ENCODE data around the gene TRIB2. TPM values are rescaled to one million over a fixed set of nuclear protein-coding genes. Genes with fewer than 3 reads are reported as not detected.
A peak's percentile ranks its signal among the peaks of the same experiment; 100 is the strongest.

TRIB2 gene
- polyA plus RNA-seq, 2 of the 4 experiments (the other 2 are of a cell fraction), result 0.17 to 0.32 TPM

DNA sequence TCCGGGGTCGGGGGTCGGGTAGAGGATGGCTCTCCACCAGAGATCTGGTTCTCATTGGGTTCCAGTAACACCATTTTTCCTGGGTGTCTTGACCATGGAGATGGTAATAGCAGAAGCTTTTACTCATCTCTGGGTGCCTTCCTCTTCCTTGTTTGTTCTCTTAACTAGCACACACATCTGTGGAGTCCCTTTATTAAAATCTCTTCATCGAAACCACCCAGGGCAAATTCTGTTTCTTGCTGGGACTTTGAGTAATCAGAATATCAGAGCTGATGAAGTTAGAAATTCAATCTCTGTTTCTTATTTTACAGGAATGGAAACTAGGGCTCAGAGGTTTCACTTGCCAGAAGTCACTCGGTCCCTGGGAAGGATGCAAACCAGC is 15.0 kb upstream of the TRIB2 start:
- no peak for ATAC-seq
- ChIA-PET CTCF (interaction anchor here (0.9 to 4.6 kb wide), 5 partner anchors 8 to 838 kb away, joined by 3 to 31 read pairs (median 4); partner anchors contain the start of gene TRIB2), POLR2A (no interaction called here)
- TF ChIP-seq PHF8 (IDR thresholded peaks at IDR 0.05; ENCODE audit: borderline replicate concordance, low read depth), result no peak
- no peak for TF ChIP-seq ZFP36 (IDR thresholded peaks at IDR 0.05; ENCODE audit: borderline replicate concordance, partially characterized antibody)
- TF ChIP-seq ESRRA (IDR thresholded peaks at IDR 0.05; ENCODE audit: borderline replicate concordance, low read length), result no peak
- no peak for TF ChIP-seq ZC3H11A (IDR thresholded peaks at IDR 0.05)
- no peak for TF ChIP-seq FOXS1 (CRISPR knock-in tag; IDR thresholded peaks at IDR 0.05)
- TF ChIP-seq, protein P1, sequence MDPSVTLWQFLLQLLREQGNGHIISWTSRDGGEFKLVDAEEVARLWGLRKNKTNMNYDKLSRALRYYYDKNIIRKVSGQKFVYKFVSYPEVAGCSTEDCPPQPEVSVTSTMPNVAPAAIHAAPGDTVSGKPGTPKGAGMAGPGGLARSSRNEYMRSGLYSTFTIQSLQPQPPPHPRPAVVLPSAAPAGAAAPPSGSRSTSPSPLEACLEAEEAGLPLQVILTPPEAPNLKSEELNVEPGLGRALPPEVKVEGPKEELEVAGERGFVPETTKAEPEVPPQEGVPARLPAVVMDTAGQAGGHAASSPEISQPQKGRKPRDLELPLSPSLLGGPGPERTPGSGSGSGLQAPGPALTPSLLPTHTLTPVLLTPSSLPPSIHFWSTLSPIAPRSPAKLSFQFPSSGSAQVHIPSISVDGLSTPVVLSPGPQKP (IDR thresholded peaks at IDR 0.05; ENCODE audit: low read depth, low read length), result no peak
- no peak for TF ChIP-seq KDM5A (IDR thresholded peaks at IDR 0.05)
- no peak for TF ChIP-seq FOSB (CRISPR knock-in tag; IDR thresholded peaks at IDR 0.05)
- TF ChIP-seq, protein P2, sequence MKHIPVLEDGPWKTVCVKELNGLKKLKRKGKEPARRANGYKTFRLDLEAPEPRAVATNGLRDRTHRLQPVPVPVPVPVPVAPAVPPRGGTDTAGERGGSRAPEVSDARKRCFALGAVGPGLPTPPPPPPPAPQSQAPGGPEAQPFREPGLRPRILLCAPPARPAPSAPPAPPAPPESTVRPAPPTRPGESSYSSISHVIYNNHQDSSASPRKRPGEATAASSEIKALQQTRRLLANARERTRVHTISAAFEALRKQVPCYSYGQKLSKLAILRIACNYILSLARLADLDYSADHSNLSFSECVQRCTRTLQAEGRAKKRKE (CRISPR knock-in tag; IDR thresholded peaks at IDR 0.05; ENCODE audit: low read depth), result no peak
- TF ChIP-seq, protein P3, sequence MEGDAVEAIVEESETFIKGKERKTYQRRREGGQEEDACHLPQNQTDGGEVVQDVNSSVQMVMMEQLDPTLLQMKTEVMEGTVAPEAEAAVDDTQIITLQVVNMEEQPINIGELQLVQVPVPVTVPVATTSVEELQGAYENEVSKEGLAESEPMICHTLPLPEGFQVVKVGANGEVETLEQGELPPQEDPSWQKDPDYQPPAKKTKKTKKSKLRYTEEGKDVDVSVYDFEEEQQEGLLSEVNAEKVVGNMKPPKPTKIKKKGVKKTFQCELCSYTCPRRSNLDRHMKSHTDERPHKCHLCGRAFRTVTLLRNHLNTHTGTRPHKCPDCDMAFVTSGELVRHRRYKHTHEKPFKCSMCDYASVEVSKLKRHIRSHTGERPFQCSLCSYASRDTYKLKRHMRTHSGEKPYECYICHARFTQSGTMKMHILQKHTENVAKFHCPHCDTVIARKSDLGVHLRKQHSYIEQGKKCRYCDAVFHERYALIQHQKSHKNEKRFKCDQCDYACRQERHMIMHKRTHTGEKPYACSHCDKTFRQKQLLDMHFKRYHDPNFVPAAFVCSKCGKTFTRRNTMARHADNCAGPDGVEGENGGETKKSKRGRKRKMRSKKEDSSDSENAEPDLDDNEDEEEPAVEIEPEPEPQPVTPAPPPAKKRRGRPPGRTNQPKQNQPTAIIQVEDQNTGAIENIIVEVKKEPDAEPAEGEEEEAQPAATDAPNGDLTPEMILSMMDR (IDR thresholded peaks at IDR 0.05), result no peak
- TF ChIP-seq CBX2 (IDR thresholded peaks at IDR 0.05; ENCODE audit: borderline replicate concordance, low read depth), result no peak
- TF ChIP-seq GATA3 (IDR thresholded peaks at IDR 0.05; ENCODE audit: borderline replicate concordance), result no peak
- TF ChIP-seq MAFK (IDR thresholded peaks at IDR 0.05; ENCODE audit: partially characterized antibody), result no peak
- Histone ChIP-seq H3K4me2 (no peak overlapping the region), H3K4me1 (no peaks in the 10 kb centered on the region), H3K27ac (no peak overlapping the region), H3K4me3 (no peak overlapping the region), H3K9me3 (no peaks in the 10 kb centered on the region)
- FAIRE-seq, result no peak
- no peak for DNase-seq (ENCODE audit: low read depth in 1 of 2, low spot score in 1 of 2)
- 0% methylated on average over 5 of the region's 5 CpGs for WGBS (ENCODE audit: missing lambda C conversion rate)

DNA sequence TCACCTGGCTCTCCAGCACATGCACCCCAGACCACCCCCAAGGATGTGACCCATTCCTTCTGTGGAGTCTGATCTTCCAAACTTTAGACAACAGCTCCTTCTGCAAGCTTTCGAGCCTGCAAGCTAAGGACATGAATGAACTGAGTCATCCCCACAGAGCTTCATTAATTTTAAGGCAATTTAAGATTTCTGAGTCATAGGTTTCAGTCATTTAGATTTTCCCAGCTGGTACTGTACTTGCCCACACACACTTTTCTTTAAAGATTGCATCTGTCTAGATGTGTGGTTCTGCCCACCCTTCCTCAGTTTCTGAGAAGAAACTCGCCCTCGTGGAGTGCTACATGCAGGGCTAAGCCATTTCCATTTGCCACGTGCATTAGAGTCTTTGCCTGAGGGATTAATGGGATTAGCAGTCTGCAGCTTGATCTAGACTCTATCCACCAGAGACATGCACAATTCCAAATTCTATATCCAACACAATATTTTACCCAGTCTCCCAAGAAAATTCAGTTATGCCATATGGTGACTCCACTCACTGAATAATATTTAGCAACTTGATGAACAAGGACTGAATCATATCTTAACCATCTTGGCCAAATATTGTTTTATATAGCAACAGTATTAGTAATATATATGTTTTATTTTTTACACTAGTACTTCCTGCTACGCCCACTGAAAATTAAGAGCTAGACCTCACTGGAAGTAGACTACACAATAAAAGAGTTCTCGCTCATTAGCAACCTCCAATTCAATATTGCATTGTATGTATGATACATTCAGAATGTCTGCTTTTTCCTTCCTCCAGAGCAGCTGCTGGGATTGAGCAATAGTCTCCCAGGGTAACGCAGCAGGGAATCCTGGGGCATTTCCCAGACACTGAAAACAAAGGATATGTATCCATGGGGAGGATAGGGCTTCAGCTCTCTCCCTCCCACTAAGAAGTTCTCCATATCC is 14.3 kb upstream of the TRIB2 start:
- ChIA-PET POLR2A (interaction anchor here (0.9 kb wide), 1 partner anchor 13 kb away, joined by 4 read pairs; no protein-coding TSS in a partner anchor), CTCF (interaction anchor here (0.9 to 4.6 kb wide), 5 partner anchors 9 to 839 kb away, joined by 3 to 31 read pairs (median 4); partner anchors contain the start of gene TRIB2)
- 2% methylated on average over 7 of the region's 7 CpGs for WGBS (ENCODE audit: missing lambda C conversion rate)
- FAIRE-seq, result no peak
- no peak for DNase-seq (ENCODE audit: low read depth in 1 of 2, low spot score in 1 of 2)
- Histone ChIP-seq H3K9me3 (no peaks in the 10 kb centered on the region), H3K4me1 (no peaks in the 10 kb centered on the region), H3K4me2 (no peak overlapping the region), H3K27ac (no peak overlapping the region), H3K4me3 (no peak overlapping the region)
- TF ChIP-seq, protein P2 (CRISPR knock-in tag; IDR thresholded peaks at IDR 0.05; ENCODE audit: low read depth), result no peak
- TF ChIP-seq CEBPB (IDR thresholded peaks at IDR 0.05), result peak in 1 of 2 experiments; percentile 50; a peak in 1 of 4 replicates
- 0 out of 6 replicates have a peak, but pooled peaks of 1 of the 2 experiments have one; percentile 38 for ATAC-seq

DNA sequence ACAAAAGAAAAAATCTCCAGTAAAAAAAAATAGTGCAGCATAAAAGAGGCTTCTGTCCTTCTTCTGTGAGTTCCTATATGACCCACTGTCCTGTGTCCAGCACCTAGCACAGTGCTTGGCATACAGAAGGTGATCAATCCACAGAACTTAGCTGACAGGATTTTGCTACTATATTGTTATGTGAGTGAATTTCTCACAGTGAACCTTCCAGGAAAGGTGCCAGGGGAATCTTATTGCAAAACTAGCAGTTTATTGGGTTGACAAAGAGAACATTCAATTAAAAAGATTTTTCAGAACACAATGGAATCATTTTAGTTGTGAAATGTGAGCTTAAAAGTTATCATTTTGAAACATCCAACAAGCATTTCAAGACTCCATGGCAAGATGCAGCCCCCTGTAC is 12.4 kb upstream of the TRIB2 start:
- Histone ChIP-seq H3K9me3 (no peaks in the 10 kb centered on the region), H3K4me1 (no peaks in the 10 kb centered on the region), H3K27ac (no peak overlapping the region), H3K4me2 (no peak overlapping the region), H3K4me3 (no peak overlapping the region)
- ATAC-seq (no peak), DNase-seq (ENCODE audit: low read depth in 1 of 2, low spot score in 1 of 2) (no peak), FAIRE-seq (no peak)
- POLR2A ChIA-PET, result no interaction called here
- CTCF ChIA-PET, result interaction anchor here (4.6 kb wide), 1 partner anchor 12 kb away, joined by 31 read pairs; the partner anchor contains the start of gene TRIB2
- TF ChIP-seq ZC3H11A (IDR thresholded peaks at IDR 0.05) (no peak), MYC (IDR thresholded peaks at IDR 0.05; ENCODE audit: borderline replicate concordance, low read length) (no peak), NPAS2 (CRISPR knock-in tag; IDR thresholded peaks at IDR 0.05; ENCODE audit: borderline replicate concordance) (no peak), NFE2L2 (conservative IDR thresholded peaks at IDR 0.05; ENCODE audit: low read length) (no peak), CEBPB (IDR thresholded peaks at IDR 0.05) (no peak), KDM1A (IDR thresholded peaks at IDR 0.05; ENCODE audit: low read depth) (no peak), HOXA7 (CRISPR knock-in tag; IDR thresholded peaks at IDR 0.05) (no peak)
- TF ChIP-seq, protein P4, sequence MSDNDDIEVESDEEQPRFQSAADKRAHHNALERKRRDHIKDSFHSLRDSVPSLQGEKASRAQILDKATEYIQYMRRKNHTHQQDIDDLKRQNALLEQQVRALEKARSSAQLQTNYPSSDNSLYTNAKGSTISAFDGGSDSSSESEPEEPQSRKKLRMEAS (IDR thresholded peaks at IDR 0.05), result no peak
- TF ChIP-seq, protein P5, sequence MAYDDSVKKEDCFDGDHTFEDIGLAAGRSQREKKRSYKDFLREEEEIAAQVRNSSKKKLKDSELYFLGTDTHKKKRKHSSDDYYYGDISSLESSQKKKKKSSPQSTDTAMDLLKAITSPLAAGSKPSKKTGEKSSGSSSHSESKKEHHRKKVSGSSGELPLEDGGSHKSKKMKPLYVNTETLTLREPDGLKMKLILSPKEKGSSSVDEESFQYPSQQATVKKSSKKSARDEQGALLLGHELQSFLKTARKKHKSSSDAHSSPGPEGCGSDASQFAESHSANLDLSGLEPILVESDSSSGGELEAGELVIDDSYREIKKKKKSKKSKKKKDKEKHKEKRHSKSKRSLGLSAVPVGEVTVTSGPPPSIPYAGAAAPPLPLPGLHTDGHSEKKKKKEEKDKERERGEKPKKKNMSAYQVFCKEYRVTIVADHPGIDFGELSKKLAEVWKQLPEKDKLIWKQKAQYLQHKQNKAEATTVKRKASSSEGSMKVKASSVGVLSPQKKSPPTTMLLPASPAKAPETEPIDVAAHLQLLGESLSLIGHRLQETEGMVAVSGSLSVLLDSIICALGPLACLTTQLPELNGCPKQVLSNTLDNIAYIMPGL (CRISPR knock-in tag; IDR thresholded peaks at IDR 0.05; ENCODE audit: borderline replicate concordance), result no peak
- TF ChIP-seq, protein P2 (CRISPR knock-in tag; IDR thresholded peaks at IDR 0.05; ENCODE audit: low read depth), result no peak
- TF ChIP-seq, protein P6, sequence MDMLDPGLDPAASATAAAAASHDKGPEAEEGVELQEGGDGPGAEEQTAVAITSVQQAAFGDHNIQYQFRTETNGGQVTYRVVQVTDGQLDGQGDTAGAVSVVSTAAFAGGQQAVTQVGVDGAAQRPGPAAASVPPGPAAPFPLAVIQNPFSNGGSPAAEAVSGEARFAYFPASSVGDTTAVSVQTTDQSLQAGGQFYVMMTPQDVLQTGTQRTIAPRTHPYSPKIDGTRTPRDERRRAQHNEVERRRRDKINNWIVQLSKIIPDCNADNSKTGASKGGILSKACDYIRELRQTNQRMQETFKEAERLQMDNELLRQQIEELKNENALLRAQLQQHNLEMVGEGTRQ (IDR thresholded peaks at IDR 0.05), result no peak

Data from A549 (cell line).